K562 (cell line): ENCODE data around the gene CCL19.

Experiments used
- EP300 ChIP-seq: IDR thresholded peaks from 2 replicates; pipeline ENCODE4 v1.6.1; 2012; ENCODE audit warnings: low read length, improper control_type of control experiment
- FOXJ3 ChIP-seq: sonication (generic); formaldehyde crosslinking; IDR thresholded peaks from 2 replicates; pipeline ENCODE4 v1.4.0; 2020; ENCODE audit warnings: mild to moderate bottlenecking, missing genetic modification reagents
- MTF1 ChIP-seq: fragments of 250-450 bp; sonication (Bioruptor Pico); IDR thresholded peaks from 2 replicates; pipeline ENCODE4 v1.9.0; 2021; ENCODE audit warnings: moderate library complexity, mild to moderate bottlenecking, inconsistent platforms, borderline replicate concordance
- NR3C1 ChIP-seq: sonication (generic); formaldehyde crosslinking; IDR thresholded peaks from 2 replicates; pipeline ENCODE4 v1.8.1; 2022; ENCODE audit warnings: missing genetic modification reagents
- POLR2A ChIP-seq: fragments of 450-650 bp; conservative IDR thresholded peaks from 2 replicates; pipeline ENCODE4 v1.6.1; 2016
- SREBF2 ChIP-seq: sonication (generic); formaldehyde crosslinking; IDR thresholded peaks from 2 replicates; pipeline ENCODE4 v1.4.0; 2020; ENCODE audit warnings: mild to moderate bottlenecking, missing genetic modification reagents
- TCF3 ChIP-seq: sonication (generic); formaldehyde crosslinking; IDR thresholded peaks from 2 replicates; pipeline ENCODE4 v1.4.0; 2020; ENCODE audit warnings: mild to moderate bottlenecking, missing genetic modification reagents
- ZNF217 ChIP-seq: sonication (generic); formaldehyde crosslinking; IDR thresholded peaks from 2 replicates; pipeline ENCODE4 v1.8.0; 2022; ENCODE audit warnings: mild to moderate bottlenecking, missing genetic modification reagents
- ZNF263 ChIP-seq: sonication (generic); formaldehyde crosslinking; IDR thresholded peaks from 2 replicates; pipeline ENCODE4 v1.8.0; 2022; ENCODE audit warnings: mild to moderate bottlenecking, missing genetic modification reagents, borderline replicate concordance
- ZNF57 ChIP-seq: fragments of 450-650 bp; formaldehyde crosslinking; IDR thresholded peaks from 2 replicates; pipeline ENCODE4 v1.4.0; 2020; ENCODE audit warnings: mild to moderate bottlenecking, moderate library complexity
- TF ChIP-seq, protein P1 (sequence below): IDR thresholded peaks from 3 replicates; pipeline ENCODE4 v1.6.1; 2011; ENCODE audit warnings: borderline replicate concordance, mild to moderate bottlenecking; ENCODE audit not compliant: insufficient read length, insufficient read depth
- TF ChIP-seq, protein P2 (sequence below), 3 experiments: IDR thresholded peaks in 2 of 3; conservative IDR thresholded peaks in 1 of 3; 2 replicates each; pipeline ENCODE4 v1.5.1; 2011 to 2012; ENCODE audit warnings: low read length in 3 of 3, mild to moderate bottlenecking in 3 of 3, control low read depth in 2 of 3, improper control_type of control experiment in 1 of 3, inconsistent platforms in 1 of 3, low read depth in 1 of 3, mixed read lengths in 1 of 3, moderate library complexity in 1 of 3; ENCODE audit not compliant: insufficient read depth in 2 of 3
- TF ChIP-seq, protein P3 (sequence below): fragments of 450-650 bp; conservative IDR thresholded peaks from 2 replicates; pipeline ENCODE4 v1.6.1; 2016; ENCODE audit warnings: missing genetic modification characterization, low read depth, mild to moderate bottlenecking, control low read depth, missing compliant biosample characterization

DNA sequence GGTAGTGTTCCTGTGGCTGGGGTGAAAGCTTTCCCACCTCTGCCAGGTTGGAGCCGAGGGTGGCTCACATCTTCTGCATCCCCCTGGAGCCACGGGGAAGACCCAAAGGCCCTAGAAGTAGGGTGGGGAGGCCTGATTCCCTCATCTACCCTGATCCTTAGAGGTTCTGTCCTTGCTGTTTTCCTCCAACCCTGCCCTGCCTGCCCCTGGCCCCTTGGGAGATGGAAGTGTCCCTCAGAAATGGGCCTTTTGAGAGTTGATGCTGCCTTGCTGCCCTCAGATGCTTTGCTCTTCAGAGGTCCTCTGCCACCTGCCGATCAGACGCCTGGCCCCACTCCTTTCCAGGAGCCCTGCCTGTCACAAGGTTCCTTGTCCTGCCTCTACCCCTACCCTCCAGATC is 6.3 kb downstream of the CCL19 start:
- TF ChIP-seq, protein P1, sequence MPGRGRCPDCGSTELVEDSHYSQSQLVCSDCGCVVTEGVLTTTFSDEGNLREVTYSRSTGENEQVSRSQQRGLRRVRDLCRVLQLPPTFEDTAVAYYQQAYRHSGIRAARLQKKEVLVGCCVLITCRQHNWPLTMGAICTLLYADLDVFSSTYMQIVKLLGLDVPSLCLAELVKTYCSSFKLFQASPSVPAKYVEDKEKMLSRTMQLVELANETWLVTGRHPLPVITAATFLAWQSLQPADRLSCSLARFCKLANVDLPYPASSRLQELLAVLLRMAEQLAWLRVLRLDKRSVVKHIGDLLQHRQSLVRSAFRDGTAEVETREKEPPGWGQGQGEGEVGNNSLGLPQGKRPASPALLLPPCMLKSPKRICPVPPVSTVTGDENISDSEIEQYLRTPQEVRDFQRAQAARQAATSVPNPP: no peak
- no peak for TF ChIP-seq ZNF217 (CRISPR knock-in tag)
- TF ChIP-seq ZNF263 (CRISPR knock-in tag): no peak
- TF ChIP-seq POLR2A: no peak
- TF ChIP-seq, protein P2, sequence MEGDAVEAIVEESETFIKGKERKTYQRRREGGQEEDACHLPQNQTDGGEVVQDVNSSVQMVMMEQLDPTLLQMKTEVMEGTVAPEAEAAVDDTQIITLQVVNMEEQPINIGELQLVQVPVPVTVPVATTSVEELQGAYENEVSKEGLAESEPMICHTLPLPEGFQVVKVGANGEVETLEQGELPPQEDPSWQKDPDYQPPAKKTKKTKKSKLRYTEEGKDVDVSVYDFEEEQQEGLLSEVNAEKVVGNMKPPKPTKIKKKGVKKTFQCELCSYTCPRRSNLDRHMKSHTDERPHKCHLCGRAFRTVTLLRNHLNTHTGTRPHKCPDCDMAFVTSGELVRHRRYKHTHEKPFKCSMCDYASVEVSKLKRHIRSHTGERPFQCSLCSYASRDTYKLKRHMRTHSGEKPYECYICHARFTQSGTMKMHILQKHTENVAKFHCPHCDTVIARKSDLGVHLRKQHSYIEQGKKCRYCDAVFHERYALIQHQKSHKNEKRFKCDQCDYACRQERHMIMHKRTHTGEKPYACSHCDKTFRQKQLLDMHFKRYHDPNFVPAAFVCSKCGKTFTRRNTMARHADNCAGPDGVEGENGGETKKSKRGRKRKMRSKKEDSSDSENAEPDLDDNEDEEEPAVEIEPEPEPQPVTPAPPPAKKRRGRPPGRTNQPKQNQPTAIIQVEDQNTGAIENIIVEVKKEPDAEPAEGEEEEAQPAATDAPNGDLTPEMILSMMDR (IDR thresholded peaks at IDR 0.05 in 2 of 3, conservative IDR thresholded peaks at IDR 0.05 in 1 of 3; ENCODE audit: insufficient read depth in 2 of 3, low read depth in 1 of 3, low read length in 3 of 3): no peak
- TF ChIP-seq FOXJ3 (CRISPR knock-in tag): no peak
- no peak for TF ChIP-seq NR3C1 (CRISPR knock-in tag)
- no peak for TF ChIP-seq SREBF2
- no peak for TF ChIP-seq MTF1 (CRISPR knock-in tag)
- no peak for TF ChIP-seq TCF3 (CRISPR knock-in tag)
- TF ChIP-seq, protein P3, sequence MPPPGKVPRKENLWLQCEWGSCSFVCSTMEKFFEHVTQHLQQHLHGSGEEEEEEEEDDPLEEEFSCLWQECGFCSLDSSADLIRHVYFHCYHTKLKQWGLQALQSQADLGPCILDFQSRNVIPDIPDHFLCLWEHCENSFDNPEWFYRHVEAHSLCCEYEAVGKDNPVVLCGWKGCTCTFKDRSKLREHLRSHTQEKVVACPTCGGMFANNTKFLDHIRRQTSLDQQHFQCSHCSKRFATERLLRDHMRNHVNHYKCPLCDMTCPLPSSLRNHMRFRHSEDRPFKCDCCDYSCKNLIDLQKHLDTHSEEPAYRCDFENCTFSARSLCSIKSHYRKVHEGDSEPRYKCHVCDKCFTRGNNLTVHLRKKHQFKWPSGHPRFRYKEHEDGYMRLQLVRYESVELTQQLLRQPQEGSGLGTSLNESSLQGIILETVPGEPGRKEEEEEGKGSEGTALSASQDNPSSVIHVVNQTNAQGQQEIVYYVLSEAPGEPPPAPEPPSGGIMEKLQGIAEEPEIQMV (tag): no peak
- TF ChIP-seq EP300: no peak
- no peak for TF ChIP-seq ZNF57
